Activated CD8-positive, alpha-beta memory T cell treated with anti-CD3 and anti-CD28 coated beads for 1 hour (primary cell): ENCODE measurements around the gene C2CD2.

Source experiments
- DNase-seq, 2 donors: peaks; one replicate each; pipeline ENCODE4 v3.0.0-alpha.2; 2020; ENCODE audit warnings: low read depth in 1 of 2; ENCODE audit errors: extremely low read depth in 1 of 2

Gene C2CD2

DNA sequence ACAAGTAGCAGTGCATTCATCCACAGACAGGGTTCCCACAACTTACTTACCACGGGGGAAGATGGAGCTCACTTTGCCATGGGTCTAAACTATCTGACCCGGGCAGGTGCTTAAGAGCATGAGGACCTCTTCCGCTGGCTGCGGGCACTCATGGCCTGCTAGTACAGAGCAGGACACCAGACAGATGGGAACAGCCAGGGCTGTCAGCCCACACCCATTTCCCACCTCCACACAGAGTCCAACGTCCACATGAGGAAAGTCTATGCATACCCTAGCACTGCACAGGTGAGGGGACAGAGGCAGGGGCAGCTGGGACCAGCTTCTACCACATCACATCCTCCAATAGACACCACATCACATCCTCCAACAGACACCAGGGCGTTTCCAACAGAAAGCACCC lies 38.9 kb downstream of the C2CD2 start:
- no peak for DNase-seq

DNA sequence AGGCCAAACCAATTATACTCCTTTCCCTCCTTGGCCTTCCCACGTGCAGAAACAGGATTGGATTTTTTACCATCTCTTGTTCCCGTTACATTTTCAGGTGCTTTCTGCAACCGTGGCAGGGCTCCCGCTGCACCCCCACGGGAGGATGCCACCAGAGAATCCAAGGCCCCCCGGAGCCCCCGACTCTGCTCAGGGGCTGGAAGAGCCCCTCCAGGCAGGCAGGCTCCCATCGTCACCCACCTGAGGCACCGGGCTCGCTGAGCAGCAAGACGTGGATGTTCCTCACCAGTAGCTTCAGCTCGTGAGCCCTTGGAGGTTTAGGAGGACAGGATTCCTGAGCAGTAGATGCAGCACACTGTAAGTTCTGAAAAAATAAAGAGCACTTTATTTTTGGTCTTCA lies 39.5 kb downstream of the C2CD2 start:
- DNase-seq: no peak

DNA sequence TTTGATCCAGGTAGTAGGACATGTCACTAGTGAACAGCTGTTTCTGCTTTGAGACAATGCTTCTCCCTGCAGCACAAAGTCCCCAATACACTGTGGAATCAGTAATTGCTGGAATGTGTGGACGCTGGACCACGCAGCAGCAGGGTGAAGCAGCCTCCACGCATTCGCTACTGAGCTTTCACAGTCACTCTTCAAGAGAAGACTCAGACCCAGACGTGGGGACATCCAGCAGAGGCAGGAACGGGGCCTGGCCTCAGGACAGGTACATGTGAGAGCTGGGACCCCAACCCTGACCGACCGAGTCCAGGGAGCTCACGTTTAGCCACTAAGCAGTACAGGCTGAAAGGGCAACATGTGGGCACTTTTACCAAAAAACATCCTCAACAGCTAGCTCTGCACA lies 40.6 kb downstream of the C2CD2 start:
- no peak for DNase-seq

DNA sequence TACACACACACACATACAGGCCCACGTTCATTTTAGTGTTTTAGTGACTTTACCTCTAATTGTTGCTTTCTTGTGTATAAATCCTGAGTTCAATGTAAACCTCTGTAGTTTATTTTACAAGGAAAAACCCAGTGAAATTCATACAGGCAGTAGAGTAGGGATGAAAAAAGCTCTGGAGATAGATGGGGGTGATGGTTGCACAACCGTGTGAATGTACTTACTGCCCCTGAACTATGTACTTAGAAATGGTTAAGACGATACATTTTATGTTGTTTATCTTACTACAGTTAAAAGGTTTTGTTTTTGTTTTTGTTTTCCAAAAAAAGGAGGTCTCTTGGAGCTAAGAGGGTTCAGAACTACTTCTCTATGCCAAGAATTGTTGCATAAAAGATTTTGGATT lies 45.0 kb downstream of the C2CD2 start:
- no peak for DNase-seq

DNA sequence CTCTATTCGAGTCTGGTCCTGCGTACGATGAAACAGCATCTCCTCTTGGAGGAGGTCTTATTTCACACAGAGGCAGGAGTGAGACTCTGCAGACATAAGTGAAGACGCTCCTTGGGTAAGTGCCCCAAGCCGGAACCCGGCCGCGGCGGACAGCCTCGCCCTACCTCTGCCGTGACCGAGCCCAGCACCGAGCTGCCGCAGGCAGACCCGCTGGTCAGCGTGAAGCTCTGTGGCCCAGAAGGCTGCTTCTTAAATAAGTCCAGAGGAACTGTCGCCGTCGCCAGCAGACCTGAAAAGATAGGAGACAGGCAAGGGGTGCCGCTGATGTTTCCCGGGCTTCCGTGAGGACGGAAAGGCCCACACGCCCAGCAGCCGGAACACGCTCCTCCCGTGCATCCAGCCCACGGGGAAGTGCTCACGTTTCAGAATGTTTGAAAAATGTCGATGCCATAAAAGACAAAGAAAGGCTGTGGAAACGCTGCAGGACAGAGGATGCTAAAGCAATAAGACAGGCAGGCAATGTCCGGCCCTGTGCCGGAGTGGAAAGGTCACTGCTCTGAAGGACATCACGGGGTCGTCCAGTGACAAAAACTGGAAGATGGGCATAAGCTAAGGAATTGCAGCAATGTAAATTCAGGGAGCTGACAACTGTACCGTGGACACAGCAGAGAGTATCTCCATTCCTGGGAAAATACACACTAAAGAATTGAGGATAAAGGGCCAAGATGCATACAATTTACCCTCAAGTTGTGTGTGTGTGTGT lies 46.1 kb downstream of the C2CD2 start:
- DNase-seq: no peak

DNA sequence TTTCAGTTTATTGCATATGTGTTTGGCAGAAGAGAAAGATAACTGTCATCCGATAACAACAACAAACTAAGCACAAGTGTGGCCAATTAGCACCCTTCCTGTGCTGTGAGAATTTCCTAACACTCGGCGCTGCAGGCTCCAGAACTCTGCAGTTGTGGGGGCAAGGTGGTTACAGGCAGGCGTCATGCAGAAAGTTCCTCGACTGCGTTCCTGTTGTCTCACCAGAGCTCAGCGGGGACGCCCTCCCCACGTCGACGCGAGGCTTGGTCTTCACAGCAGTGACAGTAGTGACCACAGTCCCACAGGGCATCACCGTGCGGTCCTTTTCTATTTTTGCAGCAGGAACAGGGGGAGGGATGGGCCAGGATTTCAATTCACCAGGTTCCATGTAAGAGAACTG lies 47.0 kb downstream of the C2CD2 start:
- DNase-seq: no peak

DNA sequence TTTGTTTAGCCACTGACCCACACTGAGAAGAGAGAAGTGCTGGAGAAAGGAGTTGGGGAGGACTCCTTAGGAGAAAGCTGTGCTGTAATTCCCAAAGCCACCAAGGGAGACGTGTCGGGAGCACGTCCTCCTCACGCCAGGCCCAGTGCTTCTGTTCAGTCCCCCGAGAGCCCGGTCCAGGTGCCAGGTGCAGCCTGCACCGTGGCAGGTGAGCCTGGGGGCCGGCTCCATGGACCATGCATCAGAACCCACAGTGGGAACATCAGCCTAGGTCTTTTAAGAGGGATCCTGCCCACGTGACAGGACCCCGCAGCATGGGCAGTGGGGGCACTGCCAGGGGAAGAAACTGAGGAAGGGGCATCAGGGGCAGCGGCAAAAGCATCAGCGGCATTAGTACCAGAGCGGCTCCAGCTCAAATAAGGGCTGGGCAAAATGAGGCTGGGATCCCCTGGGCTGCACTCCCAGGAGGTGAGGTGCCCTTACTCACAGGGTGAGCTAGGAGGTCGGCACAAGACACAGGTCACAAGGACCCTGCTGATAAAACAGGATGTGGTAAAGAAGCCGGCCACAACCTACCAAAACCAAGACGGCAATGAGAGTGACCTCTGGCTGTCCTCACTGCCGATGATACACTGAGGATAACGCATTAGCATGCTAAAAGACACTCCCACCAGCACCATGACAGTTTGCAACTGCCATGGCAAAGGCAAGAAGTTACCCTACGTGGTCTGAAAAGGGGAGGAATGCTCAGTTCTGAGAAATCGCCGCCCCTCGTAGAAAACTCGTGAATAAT lies 50.1 kb downstream of the C2CD2 start:
- no peak for DNase-seq

DNA sequence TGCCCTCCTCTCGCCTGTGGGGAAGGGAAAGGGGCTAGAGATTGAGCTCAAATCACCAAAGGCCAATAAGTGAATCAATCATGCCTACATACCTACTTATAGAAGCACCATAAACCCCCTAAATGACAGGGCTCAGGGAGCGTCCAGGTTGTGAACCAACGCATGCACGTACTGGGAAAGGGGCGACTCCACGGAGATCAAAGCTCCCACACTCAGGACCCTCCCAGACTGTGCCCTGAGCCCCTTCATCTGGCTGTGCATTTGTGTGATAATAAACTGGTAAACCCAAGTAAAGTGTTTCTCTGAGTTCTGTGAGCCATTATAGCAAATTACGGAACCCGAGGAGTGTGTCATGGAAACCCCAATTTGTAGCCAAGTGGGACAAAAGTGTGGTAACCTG lies 50.9 kb downstream of the C2CD2 start:
- DNase-seq: no peak

DNA sequence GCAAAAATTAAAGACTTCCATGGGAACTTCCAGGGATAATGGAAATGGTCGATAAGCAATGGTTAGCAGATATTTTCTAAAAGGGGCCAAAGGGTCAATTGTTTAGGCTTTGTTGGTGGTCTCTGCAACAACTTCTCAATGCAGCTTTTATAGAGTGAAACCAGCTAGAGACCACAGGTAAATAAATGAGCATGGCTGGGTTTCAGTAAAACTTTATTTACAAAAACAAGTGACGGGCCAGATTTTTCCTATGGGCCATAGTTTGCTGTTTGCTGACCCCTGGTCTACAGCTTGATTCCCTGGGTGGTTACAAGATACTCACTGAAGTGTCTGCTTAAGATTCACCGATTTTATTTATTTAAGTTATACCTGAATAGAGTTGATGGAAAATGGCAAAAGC lies 52.0 kb downstream of the C2CD2 start:
- DNase-seq: no peak

DNA sequence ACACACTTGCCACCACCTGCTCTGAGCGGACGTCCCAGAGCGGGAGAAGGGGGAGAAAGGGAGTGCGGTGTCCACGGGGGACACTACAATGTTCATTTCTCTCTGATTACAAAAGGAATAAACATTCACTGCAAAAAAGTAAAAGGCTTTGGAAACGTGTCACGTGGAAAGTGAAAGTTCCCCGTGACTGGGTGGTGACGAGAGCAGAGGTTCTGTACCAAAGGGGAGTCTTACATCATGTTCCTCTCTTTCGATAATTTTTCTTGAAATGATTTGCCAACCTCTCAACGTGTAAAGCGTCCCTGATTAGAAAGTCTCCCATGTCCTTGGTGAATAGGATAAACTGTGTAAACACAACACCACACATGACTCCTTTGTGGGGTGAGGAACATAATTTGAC lies 52.7 kb downstream of the C2CD2 start:
- DNase-seq: no peak

DNA sequence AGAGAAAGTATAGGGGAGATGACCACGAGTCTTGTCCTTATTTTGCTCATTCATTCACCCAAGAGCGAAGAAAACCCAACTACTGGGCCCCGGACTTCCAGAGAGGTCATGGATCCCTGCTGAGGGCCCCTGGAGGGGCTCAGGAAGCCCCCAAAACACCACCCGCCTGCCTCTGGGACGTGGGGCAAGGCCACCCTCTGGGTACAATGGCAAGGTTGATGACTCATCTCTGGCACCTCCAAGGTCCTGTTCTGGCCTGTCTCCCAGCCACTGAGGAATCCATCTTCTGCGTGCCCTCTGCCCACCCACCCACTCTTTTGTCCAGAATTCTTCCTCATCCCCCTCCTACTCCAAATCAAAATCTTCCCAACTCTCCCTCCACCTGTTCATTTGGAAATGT lies 53.4 kb downstream of the C2CD2 start:
- no peak for DNase-seq

DNA sequence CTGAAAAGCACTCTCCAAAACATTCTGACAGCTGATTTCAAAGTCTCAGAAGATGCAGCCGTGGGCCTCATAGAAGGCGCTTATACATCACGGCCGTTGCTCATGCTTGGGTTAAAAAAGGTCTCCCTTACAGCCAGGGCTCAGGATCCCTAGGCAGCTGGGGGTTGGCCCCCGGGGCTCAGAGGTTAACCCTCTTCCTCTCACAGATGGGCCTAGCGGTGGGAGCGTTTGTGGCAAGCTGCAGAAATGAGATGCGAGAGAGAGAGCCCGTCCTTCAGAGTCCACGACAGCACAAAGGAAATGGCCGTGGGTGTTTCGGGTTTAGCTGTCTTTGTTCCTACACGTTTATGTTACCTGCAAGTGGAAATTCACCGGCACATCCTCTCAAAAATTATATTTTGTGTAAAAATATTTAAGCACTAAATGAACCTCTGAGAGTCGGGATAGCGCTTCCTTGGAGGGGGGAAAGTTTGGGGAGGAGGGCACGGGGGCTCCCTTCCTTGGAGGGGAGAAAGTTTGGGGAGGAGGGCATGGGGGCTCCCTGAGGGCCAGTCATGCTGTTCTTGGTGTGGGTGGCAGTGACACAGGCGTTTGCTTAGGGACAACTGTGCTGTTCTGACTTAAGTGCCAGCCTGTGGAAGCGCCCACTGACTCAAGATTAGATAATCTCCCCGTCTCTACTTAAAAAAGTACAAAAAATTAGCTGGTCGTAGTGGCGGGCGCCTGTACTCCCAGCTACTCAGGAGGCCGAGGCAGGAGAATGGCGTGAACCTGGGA lies 54.2 kb downstream of the C2CD2 start:
- DNase-seq: no peak

DNA sequence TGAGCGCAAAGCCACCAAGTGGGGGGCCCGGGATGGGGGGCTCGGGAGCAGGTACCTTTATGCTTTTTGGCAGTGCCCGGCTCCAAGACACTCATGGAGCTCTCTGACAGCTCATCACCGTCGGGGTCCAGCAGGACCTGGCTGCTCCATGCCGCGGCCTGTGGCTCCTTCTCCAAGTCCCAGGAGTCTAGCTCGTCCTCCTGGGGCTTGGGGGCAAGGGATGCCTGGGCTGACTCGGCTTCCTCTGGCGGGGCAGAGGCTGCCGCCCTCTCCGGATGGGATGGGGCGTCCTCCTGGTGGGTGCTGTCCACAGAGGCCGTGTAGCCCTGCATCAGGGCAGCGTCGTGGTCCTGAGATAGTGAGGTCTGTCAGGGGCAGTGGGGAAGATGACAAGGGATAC lies 54.8 kb downstream of the C2CD2 start:
- DNase-seq: no peak

DNA sequence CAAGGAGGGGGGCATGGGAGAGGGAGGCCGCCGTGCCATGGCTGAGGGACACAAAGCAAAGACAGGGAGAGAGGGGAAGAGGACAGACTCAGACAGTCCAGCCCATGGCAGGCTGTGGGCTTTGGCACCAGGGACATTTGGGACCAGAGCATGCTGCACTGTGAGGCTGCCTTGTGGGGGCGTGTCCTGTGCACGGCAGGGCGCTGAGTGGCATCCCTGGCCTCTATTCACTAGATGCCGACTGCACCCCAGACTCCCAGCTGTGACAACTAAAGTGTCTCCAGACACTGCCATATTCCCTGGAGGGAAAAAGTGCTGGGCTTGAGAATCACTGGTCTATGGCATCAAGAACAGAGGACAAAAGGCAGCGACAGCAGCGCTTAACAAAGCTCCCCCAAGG lies 56.1 kb downstream of the C2CD2 start:
- DNase-seq: no peak

DNA sequence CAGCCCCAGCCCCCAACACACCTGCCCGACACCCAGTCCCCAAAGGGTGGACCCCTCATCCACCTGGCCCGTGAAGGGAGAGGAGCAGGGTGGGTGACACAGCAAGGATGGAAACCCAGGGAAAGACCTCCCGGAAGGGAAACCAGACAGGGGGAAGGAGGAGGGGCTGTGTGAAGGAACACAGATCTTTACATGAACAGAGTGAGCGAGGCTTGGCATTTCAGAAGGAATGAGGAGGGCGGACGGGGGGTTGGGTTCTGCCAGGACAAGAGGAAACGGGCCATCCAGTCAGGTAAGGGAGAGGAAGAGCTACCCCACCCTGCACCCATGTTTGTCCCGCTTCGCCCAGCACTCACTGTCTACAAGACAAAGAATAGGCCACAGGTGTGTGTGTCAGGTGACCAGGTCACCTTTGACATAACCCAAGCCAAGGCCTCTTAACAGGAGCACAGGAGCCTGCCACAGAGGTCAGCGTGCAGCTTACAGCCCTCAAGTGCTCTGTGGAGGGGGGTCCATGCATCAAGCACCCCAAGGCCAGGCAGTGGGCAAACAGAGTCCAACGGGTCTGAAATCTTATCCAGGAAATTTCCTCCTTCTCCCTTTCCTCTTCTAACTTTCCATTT lies 56.7 kb downstream of the C2CD2 start:
- no peak for DNase-seq

DNA sequence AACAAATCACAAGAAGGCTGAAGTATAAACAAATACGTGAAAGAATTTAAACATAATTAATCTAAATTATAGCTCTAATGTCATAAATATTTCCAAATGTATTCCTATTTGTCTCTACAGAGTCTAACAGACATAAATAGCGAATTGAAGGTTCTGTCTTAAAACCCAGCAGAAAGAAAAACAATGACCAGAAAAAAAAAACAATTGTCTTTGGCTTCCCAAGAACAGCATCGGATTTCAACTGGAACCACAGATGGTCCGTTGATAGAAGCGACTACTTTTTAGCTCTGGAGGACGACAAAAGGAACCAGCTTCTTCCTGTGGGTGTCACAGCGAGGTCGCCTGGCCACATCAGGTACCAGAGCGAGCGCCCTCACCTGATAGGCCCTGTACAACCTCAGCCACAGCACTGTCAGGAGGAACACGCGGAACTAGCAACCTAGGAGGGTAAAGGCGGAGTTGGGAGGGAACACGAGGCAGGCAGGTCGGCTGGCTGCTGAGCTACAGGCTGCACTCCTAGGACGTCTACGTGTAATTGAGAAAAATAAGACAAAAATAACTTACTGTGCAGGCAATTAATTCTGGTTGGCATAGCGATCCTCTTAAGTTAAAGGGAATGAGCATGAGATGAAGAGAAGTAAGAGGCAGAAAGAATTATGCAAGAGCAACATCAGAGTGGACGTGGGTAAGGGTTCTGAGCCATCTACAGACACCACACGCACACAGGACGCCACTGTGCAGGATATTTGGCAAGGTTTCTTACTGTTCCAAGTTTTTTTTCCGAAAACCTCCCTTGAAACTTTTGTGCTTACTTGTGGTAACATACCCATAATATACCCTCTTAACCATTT lies 58.0 kb downstream of the C2CD2 start:
- peak in 1 of 2 donors; percentile 30 for DNase-seq

DNA sequence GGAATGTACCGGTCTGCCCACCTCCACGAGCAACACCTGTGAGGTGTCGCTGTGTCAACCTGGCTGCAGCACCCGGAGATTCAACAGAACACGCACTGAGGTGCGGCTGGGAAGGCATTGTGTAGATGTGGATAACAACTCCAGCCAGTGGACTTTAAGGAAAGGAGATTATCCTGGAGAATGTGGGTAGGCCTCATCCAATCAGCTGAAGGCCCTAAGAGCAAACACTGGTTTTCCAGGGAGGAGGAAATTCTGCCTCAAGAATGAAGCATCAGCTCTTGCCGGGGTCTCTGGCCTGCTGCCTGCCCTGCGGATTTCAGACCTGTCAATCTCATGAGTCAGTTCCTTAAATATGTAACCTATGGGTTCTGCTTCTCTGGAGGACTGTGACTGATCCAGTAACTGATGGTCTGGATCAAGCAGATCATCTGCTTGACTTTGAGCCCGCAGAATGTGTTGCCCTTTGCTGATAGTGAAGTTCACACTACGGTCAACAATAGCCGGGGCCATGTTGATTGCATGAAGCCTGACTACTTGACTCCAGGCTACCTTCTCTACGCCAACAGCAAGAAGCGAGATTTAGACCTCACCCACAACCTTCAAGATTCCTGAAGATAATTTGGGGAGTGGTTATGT lies 58.8 kb downstream of the C2CD2 start:
- no peak for DNase-seq

DNA sequence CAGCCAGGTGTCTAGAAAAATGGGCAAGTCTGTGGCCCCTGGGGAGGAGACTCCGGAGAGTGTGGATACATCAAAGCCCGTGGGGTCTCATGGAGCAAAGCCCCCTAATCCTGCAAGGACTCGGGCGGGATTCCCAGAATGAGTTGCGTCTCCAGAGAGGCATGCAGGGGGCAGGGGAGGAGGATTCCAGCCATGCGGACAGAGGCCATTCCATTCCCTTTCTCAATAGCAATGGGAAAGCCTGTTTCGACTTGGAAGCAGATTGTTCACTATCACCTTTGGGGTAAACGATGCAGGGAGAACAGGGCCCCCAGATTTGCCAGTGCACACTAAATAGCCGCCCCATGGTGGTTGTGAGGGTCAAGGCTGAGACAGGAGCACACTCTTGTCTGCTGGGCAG lies 59.3 kb downstream of the C2CD2 start:
- DNase-seq: no peak

DNA sequence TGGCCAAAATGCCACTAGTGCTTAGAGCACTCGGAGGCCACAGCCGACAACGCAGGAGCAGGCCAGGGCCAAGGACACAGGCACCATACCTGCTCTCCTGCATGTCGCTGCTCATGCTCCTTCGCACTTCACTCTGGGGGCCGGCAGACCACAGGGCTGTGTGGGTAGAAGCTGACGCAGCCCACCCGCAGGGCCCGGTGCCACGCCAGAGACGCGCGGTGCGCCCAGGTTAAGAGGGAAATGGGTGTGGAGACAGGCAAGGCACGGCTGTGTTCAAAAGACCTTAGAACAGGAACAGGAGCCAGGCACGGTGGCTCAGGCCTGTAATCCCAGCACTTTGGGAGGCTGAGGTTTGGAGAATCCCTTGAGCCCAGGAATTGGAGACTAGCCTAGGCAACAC lies 61.1 kb downstream of the C2CD2 start:
- no peak for DNase-seq

DNA sequence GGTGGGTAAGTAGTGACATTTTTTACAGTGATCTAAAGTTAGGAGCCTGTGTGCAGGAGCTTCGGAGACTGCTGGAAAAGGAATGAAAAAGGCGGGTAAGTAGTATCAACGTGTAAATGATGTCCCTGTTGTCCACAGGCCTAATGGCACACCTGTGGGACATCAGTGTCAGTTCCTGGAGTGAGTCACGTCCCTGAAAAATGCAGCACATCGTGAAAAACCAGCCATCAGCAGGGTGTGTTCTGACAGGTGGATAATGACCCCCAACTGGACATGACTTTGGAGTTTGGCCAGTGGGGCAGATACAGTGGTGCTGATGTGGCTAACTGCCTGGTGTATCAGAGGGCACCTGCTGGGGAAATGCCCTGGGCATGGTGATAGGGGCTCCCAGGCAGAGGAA lies 62.7 kb downstream of the C2CD2 start:
- DNase-seq: no peak
